Lower lobe of right lung (tissue), 2 donors: Measurements from ENCODE around the gene CDO1. TPM values are rescaled to one million over a fixed set of nuclear protein-coding genes. Genes with fewer than 3 reads are reported as not detected.
A peak's percentile ranks its signal among the peaks of the same experiment; 100 is the strongest.

Experiments used
- ATAC-seq, 2 donors: fragments of 200-7000 bp; cut with Tn5 transposase; one replicate each; pipeline ENCODE4 v1.9.1; 2020 to 2022; ENCODE audit warnings: mild to moderate bottlenecking in 2 of 2, moderate library complexity in 2 of 2
- DNase-seq: peaks from one replicate; pipeline ENCODE4 v3.0.0-alpha.2; 2020
- H3K27ac ChIP-seq: fragments of 200-600 bp; one replicate; pipeline ENCODE4 v1.8.0; 2022
- H3K27me3 ChIP-seq: fragments of 200-600 bp; one replicate; pipeline ENCODE4 v1.8.0; 2022; ENCODE audit warnings: low read depth
- H3K36me3 ChIP-seq: fragments of 200-600 bp; one replicate; pipeline ENCODE4 v1.8.0; 2022; ENCODE audit warnings: mild to moderate bottlenecking
- H3K4me1 ChIP-seq: fragments of 200-600 bp; one replicate; pipeline ENCODE4 v1.8.0; 2022
- H3K4me3 ChIP-seq: fragments of 200-600 bp; one replicate; pipeline ENCODE4 v1.8.0; 2022; ENCODE audit warnings: mild to moderate bottlenecking
- H3K9me3 ChIP-seq: fragments of 200-600 bp; one replicate; pipeline ENCODE4 v1.8.0; 2022
- intact Hi-C: fragments of 100-400 bp; cut with DNase I; formaldehyde crosslinking; loops from one replicate; pipeline ENCODE4 v1.11.0; 2022
- long read RNA-seq: library from polyadenylated mRNA; unstranded; transcript quantifications from one replicate; pipeline ENCODE4 v2.0.0, GENCODE V29; 2021
- total RNA-seq: library from RNA; stranded (reverse); fragmentation: NEBNext Ultra II Directional; extraction: Animal tissue kit (Norgen Biotek cat#: 25700); gene quantifications from one replicate; pipeline ENCODE4 v1.2.1, GENCODE V29; 2021
- TF ChIP-seq, protein P1 (sequence below): fragments of 200-600 bp; IDR thresholded peaks from one replicate; pipeline ENCODE4 v1.8.0; 2022; ENCODE audit warnings: antibody characterized with exemption, mild to moderate bottlenecking
- donor health status: DM: no; HTN: yes; CAD: no; lungs with severe emphysema.

Gene CDO1
- 12.8 TPM for total RNA-seq
- long read RNA-seq, transcript CDO1-201 (5 exons, 1,860 nt): major isoform, 5 of 5 reads
- long read RNA-seq, partial matches to known transcripts: 0 of 5 reads
- long read RNA-seq, other reads (novel, unspliced or antisense): 0 of 5 reads

DNA sequence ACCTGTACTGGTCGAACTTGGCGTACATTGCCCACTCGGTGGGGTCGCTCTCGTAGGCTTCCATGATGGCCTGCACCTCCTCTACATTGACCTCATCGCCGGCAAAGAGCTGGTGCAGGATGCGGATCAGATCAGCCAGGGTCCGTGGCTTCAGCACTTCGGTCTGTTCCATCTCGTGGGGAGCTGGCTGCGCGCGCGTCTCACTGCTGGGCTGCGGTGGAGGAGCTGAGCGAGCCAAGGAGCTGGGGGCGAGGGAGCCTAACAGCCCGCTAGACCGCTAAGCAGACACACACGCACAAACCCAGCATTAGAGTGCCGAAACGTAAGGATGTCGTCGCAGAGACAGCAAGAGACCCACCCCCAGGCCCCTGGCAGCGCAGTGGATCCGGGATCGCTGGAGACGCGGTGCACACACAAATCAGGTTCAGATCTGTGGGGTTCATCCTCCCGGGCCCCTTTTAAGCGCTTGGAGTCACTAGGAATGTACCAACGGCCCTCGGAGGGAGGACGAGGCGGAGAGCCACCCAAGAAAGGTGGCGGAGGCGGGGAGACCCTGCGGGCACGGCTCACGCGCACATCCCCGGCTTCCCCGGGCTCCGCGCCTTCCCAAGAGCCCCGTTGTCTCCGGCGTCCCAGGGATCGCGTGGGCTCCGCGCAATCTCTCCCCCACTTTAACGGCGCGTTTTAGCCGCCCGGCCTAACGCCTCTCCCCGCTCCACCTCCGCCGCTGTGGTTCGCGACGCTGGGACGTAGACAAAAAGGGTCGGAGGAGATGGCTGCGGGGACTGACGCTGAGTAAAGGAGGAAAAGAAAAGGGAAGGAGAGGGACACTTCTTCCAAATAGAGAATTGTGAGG, at the start of gene CDO1:
TSS of gene CDO1 (minus strand) at position 434 of the 856 bp plus-strand sequence. CDS start at position 172, 262 bp downstream.
- no peaks in the 10 kb centered on the region for H3K9me3 ChIP-seq
- H3K27me3 ChIP-seq: peaks cover 62% of the 10 kb centered on the region
- DNase-seq (peak; percentile 48), ATAC-seq (peak; percentile 74 to 76)
- TF ChIP-seq, protein P1, sequence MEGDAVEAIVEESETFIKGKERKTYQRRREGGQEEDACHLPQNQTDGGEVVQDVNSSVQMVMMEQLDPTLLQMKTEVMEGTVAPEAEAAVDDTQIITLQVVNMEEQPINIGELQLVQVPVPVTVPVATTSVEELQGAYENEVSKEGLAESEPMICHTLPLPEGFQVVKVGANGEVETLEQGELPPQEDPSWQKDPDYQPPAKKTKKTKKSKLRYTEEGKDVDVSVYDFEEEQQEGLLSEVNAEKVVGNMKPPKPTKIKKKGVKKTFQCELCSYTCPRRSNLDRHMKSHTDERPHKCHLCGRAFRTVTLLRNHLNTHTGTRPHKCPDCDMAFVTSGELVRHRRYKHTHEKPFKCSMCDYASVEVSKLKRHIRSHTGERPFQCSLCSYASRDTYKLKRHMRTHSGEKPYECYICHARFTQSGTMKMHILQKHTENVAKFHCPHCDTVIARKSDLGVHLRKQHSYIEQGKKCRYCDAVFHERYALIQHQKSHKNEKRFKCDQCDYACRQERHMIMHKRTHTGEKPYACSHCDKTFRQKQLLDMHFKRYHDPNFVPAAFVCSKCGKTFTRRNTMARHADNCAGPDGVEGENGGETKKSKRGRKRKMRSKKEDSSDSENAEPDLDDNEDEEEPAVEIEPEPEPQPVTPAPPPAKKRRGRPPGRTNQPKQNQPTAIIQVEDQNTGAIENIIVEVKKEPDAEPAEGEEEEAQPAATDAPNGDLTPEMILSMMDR: no peak
- H3K27ac ChIP-seq: peak within 1 kb of the TSS; percentile 78
- intact Hi-C loops: no loop called here
- peaks cover 16% of the 10 kb centered on the region for H3K4me1 ChIP-seq
- H3K4me3 ChIP-seq: peak within 1 kb of the TSS; percentile 58
- no peaks in the 10 kb centered on the region for H3K36me3 ChIP-seq

DNA sequence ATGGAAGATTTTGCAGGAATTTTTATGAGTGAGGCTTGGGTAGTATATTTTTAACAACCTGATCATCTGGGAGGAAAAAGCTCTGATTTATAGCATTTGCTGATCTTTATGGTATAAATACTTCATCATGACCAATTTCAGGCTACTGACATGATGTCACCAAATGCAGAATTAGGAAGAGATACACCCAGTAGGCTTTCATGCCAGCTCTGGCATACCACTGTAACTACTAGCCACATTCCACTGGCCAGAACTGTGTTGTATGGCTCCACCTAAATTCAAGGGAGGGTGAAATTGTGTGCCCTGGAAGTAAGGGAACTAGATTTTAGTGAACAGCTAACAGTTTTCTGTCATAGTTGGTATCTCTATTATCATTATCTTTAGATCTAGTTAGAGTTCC, 42.9 kb upstream of the CDO1 start:
- no peaks in the 10 kb centered on the region for H3K36me3 ChIP-seq
- H3K27me3 ChIP-seq: no peaks in the 10 kb centered on the region
- H3K4me1 ChIP-seq: peaks cover 13% of the 10 kb centered on the region
- H3K27ac ChIP-seq: no peak overlapping the region
- H3K4me3 ChIP-seq: no peak overlapping the region
- peaks cover 4% of the 10 kb centered on the region for H3K9me3 ChIP-seq
- intact Hi-C loops: no loop called here
- ATAC-seq (no peak), DNase-seq (no peak)
- TF ChIP-seq, protein P1: no peak

DNA sequence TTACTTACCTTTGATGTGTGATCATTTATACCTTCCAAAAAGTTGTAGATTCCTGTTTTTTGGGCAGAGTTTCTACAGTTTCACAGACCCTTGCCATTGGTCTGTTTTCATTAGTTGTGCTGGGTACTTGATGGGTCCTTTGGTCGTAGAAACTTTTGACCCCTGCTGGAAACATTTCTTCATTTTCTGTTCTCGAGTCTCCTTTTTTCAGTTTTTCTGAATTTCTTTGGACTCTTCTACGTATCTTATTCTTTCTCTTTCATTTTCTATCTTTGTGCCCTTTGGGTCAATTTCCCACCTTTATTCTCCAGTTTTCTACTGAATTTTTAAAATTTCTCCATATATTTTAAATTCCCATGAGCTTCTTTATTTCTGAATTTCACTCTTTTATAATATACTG, 41.9 kb upstream of the CDO1 start:
- DNase-seq: no peak
- no peak overlapping the region for H3K27ac ChIP-seq
- no peak overlapping the region for H3K4me3 ChIP-seq
- no peaks in the 10 kb centered on the region for H3K9me3 ChIP-seq
- TF ChIP-seq, protein P1: no peak
- intact Hi-C loops: no loop called here
- peaks cover 13% of the 10 kb centered on the region for H3K4me1 ChIP-seq
- no peaks in the 10 kb centered on the region for H3K27me3 ChIP-seq
- H3K36me3 ChIP-seq: no peaks in the 10 kb centered on the region
- no peak for ATAC-seq

DNA sequence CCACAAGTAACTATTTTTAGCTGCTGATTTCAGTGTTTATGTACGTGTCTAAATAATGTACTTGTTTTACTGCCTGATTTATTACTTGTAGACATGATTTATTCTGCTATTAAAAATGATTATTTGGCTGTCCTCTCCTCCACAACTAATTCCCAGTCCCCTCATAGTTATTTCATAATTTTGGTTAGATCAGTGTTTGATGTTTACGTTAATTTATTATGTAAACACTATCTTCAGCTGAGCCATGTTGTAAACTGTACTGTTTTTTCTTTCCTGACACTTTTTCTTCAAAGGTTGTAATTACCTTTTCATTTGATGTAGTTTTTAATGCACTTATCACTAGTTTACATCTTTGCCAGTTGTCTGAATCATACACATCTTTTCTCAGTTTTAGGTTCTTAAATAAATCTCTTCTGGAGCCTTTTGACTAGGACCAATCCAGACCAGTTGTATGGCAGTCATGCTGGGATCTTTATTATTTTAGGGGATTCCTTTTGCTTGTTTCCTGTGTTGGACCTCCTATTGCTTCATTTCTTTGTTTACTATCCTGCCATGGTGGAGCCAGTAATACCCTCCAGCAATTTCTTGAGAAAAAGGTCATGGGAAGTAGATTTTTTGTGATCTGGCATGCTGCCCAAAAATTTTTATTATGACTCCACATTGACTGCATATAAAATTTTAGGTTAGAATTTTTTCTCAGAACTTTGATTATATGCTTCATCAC, 41.3 kb upstream of the CDO1 start:
- ATAC-seq (no peak), DNase-seq (no peak)
- H3K27ac ChIP-seq: no peak overlapping the region
- no peaks in the 10 kb centered on the region for H3K9me3 ChIP-seq
- no peak overlapping the region for H3K4me3 ChIP-seq
- H3K4me1 ChIP-seq: peaks cover 13% of the 10 kb centered on the region
- TF ChIP-seq, protein P1: no peak
- H3K27me3 ChIP-seq: no peaks in the 10 kb centered on the region
- intact Hi-C loops: no loop called here
- no peaks in the 10 kb centered on the region for H3K36me3 ChIP-seq

DNA sequence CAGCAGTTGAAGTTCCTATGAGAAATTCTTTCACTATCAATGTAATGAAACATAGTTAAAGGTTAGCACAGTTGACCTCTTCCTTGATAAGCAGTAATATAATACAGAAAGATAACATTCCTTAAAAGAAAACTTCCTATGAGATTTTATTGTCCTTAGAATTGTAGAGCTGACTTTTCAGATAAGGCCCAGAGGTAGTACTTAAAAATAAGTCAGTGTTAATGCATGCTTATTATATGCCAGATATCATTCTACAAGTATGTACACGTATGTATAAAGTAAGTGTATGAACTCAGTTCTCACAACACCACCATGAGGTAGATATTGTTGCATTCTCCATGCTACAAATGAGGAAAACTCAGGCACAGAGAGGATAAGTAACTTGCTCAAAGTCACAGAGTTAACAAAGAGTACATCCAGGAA, 40.6 kb upstream of the CDO1 start:
- ATAC-seq (no peak), DNase-seq (no peak)
- Histone ChIP-seq H3K9me3 (no peaks in the 10 kb centered on the region), H3K27ac (no peak overlapping the region), H3K4me1 (peaks cover 13% of the 10 kb centered on the region), H3K36me3 (no peaks in the 10 kb centered on the region), H3K4me3 (no peak overlapping the region), H3K27me3 (no peaks in the 10 kb centered on the region)
- TF ChIP-seq, protein P1: no peak
- intact Hi-C loops: no loop called here
